GM19043 (cell line): ENCODE results near the gene C11orf91.

Experiments used
- ATAC-seq: cut with Tn5 transposase; IDR thresholded peaks from one replicate; pipeline ENCODE4 v1.9.1; 2021; ENCODE audit warnings: low read depth; ENCODE audit not compliant: unreplicated experiment

The C11orf91 gene

GRCh38 chr11:33654594-33654993 is 46.0 kb downstream of the C11orf91 start:
- no peak for ATAC-seq

DNA sequence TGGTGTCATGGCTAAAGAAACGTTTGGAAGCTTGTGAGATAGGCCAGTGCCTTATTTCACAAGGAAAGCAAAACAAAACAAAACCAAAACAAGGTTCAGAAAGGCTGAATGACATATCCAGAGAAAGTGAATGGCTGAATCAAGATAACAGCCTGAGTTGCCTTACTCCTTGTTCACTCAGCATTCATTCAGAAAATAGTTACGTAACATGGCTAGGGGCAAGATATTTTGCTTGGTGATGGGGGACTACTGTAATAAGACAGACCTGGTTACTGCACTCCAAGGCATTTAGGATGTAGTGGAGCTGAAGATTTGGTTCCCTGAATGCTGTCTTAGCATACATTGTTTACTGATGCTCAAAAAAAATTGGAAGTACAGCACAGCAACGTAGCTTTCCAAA is 47.7 kb downstream of the C11orf91 start:
- ATAC-seq = no peak

DNA sequence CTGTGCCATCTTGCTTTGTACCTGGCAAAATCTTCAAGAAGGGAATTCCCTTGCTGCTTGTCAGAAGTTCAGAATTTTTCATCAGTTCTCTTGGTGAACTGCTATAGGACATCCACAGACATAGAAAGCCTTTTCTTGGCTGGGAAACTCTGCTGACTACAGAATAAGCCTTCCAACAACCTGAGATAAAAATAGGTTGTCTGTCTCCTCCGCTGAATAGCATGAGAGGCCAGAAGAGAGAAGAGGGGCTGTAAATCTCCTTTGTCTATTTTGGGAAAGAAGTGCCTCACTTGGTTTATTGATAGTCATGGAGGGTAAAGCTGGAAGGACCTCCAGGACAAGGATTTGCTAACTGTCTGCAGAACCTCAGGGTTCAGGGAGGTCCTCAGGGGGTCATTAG is 48.2 kb downstream of the C11orf91 start:
- no peak for ATAC-seq

- no peak for ATAC-seq
These were observed 48.6 kb downstream of the C11orf91 start for GRCh38 chr11:33651990-33652389.

DNA sequence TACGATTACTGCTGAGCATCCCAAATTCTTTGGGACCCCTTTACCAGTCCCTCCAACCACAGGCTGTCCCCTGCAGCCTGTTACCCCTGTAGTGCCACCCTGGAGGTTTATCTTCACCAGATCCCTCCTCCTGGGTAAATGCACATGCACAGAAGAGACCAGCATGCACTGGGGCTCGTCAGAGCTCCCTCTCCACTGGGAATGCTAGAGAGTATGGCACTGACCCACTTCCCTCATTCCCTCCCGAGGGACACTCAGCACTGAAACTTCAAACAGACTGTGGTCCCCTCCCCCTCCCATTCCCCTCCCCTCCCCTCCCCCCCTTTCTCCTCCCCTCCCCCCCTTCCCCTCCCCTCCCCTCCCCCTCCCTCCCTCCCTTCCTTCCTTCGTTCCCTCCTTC is 49.1 kb downstream of the C11orf91 start:
- ATAC-seq = no peak

DNA sequence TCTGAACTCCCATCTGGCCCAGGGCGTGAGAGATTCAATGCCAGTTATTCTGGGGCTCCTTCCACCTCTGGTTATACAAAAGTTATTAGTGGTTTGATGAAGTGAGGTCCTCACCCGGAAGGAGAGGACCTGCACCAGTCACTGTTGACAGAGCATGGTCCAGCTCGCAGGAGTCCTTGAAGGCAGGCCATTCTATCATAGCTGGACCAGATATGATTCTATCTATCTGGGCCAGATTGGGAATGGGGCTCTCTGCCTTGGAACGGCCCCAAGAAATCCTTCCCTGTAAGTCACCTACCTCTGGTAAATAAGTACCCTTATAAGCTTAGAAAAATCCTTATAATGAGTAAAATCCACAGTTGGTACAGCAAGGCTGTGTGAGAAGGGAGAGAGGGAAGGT is 50.7 kb downstream of the C11orf91 start:
- ATAC-seq = no peak
